PC-3 (cell line): ENCODE data around the gene CHTF8. TPM values are rescaled to one million over a fixed set of nuclear protein-coding genes. Genes with fewer than 3 reads are reported as not detected.
"Not testable (repeated sequence)": the region's sequence is repeated elsewhere in the genome, so short reads cannot be mapped to it uniquely, and the experiment has no call there.

Experiments
- ATAC-seq: fragments of 200-7000 bp; cut with Tn5 transposase; 2 replicates; pipeline ENCODE4 v1.9.1; 2020; ENCODE audit warnings: mild to moderate bottlenecking, moderate library complexity
- BruUV-seq: library from RNA; stranded (reverse); fragments of 400-500 nt; replicated peaks from 2 replicates; lab custom pipeline; 2021; lab: Mats Ljungman, UMichigan
- CTCF ChIA-PET: fragments of 300-600 bp; sonication (Branson Sonifier 250); formaldehyde crosslinking; loops from one replicate; lab custom pipeline; 2022; ENCODE audit warnings: antibody characterized with exemption; lab: Charles Lee
- POLR2A ChIA-PET: fragments of 300-600 bp; sonication (Branson Sonifier 250); formaldehyde crosslinking; loops from one replicate; lab custom pipeline; 2022; ENCODE audit warnings: antibody characterized with exemption; ENCODE audit not compliant: unreplicated experiment; lab: Charles Lee
- DNase-seq: peaks from one replicate; pipeline ENCODE4 v3.0.0-alpha.2; 2015
- H2AFZ ChIP-seq: fragments of 300-600 bp; sonication (generic); 2 replicates; pipeline ENCODE4 v1.6.0; 2016; ENCODE audit warnings: antibody characterized with exemption, low read length
- H3F3A ChIP-seq: fragments of 300-600 bp; sonication (generic); one replicate; pipeline ENCODE4 v1.6.0; 2017; ENCODE audit warnings: antibody characterized with exemption, low read length, control low read depth, mild to moderate bottlenecking; ENCODE audit not compliant: unreplicated experiment
- H3K27ac ChIP-seq: fragments of 300-600 bp; sonication (generic); 2 replicates; pipeline ENCODE4 v1.5.1; 2016; ENCODE audit warnings: mild to moderate bottlenecking, low read length
- H3K27me3 ChIP-seq: fragments of 300-600 bp; sonication (generic); 2 replicates; pipeline ENCODE4 v1.6.1; 2016; ENCODE audit warnings: low read length, mixed read lengths
- H3K36me3 ChIP-seq: fragments of 300-600 bp; sonication (generic); 2 replicates; pipeline ENCODE4 v1.6.1; 2016; ENCODE audit warnings: low read depth, mixed run types, low read length, mixed read lengths
- H3K4me1 ChIP-seq: fragments of 300-600 bp; sonication (generic); 2 replicates; pipeline ENCODE4 v1.5.1; 2016; ENCODE audit warnings: low read length; ENCODE audit not compliant: insufficient read depth
- H3K4me2 ChIP-seq: fragments of 300-600 bp; sonication (generic); 2 replicates; pipeline ENCODE4 v1.6.0; 2016; ENCODE audit warnings: low read length
- H3K4me3 ChIP-seq: fragments of 300-600 bp; sonication (generic); 2 replicates; pipeline ENCODE4 v1.5.1; 2016; ENCODE audit warnings: mild to moderate bottlenecking, low read length, mixed read lengths
- H3K79me2 ChIP-seq: fragments of 300-600 bp; sonication (generic); 2 replicates; pipeline ENCODE4 v1.6.1; 2017; ENCODE audit warnings: low read length, mixed read lengths
- H3K9ac ChIP-seq: fragments of 300-600 bp; sonication (generic); 2 replicates; pipeline ENCODE4 v1.6.0; 2016; ENCODE audit warnings: mild to moderate bottlenecking, low read length
- H3K9me2 ChIP-seq: fragments of 300-600 bp; sonication (generic); replicated peaks from 2 replicates; pipeline ENCODE4 v1.6.1; 2016; ENCODE audit warnings: mixed run types, low read length, mixed read lengths
- H3K9me3 ChIP-seq: fragments of 300-600 bp; sonication (generic); 2 replicates; pipeline ENCODE4 v1.6.1; 2016; ENCODE audit warnings: low read length, mixed read lengths
- H4K20me1 ChIP-seq: fragments of 300-600 bp; sonication (generic); 2 replicates; pipeline ENCODE4 v1.6.1; 2016; ENCODE audit warnings: low read length, mixed read lengths
- EZH2 ChIP-seq: fragments of 300-600 bp; sonication (generic); IDR thresholded peaks from one replicate; pipeline ENCODE4 v1.6.1; 2017; ENCODE audit warnings: antibody characterized with exemption, mild to moderate bottlenecking, low read length; ENCODE audit not compliant: unreplicated experiment
- EZH2phosphoT487 ChIP-seq: fragments of 300-600 bp; sonication (generic); IDR thresholded peaks from 2 replicates; pipeline ENCODE4 v1.6.1; 2018; ENCODE audit warnings: mild to moderate bottlenecking, antibody characterized with exemption, low read length, borderline replicate concordance
- intact Hi-C: fragments of 100-400 bp; cut with micrococcal nuclease; formaldehyde crosslinking; loops from 2 replicates; pipeline ENCODE4 v1.9.0; 2023
- total RNA-seq: library from RNA; depleted of rRNA; stranded (reverse); fragments of >200 nt; gene quantifications from 2 replicates; pipeline ENCODE4 v1.2.3, GENCODE V29; 2014
- TF ChIP-seq, protein P1 (sequence below): fragments of 300-600 bp; sonication (generic); conservative IDR thresholded peaks from 2 replicates; pipeline ENCODE4 v1.5.1; 2017; ENCODE audit warnings: antibody characterized with exemption, low read depth, mild to moderate bottlenecking, low read length

Gene CHTF8
- total RNA-seq, 1 experiment from 2014 or later, result 45.9 TPM

DNA sequence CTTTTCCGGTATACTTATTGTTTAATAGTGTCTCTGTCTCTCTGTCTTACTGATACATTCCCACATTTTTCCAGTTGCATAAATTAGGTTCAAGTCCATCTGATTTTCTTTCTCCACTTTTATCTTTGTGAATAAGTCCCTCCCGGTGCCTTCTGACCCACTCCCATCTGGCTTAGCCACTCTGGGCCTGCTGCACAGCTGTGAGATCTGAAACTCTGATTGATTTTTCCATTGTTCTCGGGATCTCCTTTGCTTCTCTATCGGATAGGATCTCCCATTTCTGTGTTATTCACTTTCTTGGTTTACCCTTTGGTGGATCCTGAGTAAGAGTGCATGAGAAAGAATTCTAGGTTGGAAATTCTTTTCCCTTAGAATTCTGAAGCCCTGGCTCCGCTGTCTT, 8.6 kb upstream of the CHTF8 start:
- Histone ChIP-seq H3K4me2 (no peak overlapping the region), H3K9me2 (no peaks in the 10 kb centered on the region), H4K20me1 (no peaks in the 10 kb centered on the region), H3K4me1 (no peaks in the 10 kb centered on the region), H3K9me3 (no peaks in the 10 kb centered on the region), H3K4me3 (no peak overlapping the region), H2AFZ (no peak overlapping the region), H3K27me3 (no peaks in the 10 kb centered on the region), H3K27ac (no peak overlapping the region), H3K79me2 (peaks cover 24% of the 10 kb centered on the region), H3K36me3 (peaks cover 46% of the 10 kb centered on the region), H3K9ac (no peak overlapping the region), H3F3A (no peaks in the 10 kb centered on the region)
- no TSS peak for BruUV-seq
- POLR2A ChIA-PET, result no interaction called here
- intact Hi-C loops, result no loop called here
- CTCF ChIA-PET, result no interaction called here
- DNase-seq, result no peak
- no peak for ATAC-seq
- TF ChIP-seq, protein P1, sequence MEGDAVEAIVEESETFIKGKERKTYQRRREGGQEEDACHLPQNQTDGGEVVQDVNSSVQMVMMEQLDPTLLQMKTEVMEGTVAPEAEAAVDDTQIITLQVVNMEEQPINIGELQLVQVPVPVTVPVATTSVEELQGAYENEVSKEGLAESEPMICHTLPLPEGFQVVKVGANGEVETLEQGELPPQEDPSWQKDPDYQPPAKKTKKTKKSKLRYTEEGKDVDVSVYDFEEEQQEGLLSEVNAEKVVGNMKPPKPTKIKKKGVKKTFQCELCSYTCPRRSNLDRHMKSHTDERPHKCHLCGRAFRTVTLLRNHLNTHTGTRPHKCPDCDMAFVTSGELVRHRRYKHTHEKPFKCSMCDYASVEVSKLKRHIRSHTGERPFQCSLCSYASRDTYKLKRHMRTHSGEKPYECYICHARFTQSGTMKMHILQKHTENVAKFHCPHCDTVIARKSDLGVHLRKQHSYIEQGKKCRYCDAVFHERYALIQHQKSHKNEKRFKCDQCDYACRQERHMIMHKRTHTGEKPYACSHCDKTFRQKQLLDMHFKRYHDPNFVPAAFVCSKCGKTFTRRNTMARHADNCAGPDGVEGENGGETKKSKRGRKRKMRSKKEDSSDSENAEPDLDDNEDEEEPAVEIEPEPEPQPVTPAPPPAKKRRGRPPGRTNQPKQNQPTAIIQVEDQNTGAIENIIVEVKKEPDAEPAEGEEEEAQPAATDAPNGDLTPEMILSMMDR, result no peak
- TF ChIP-seq EZH2, result no peak
- no peak for TF ChIP-seq EZH2phosphoT487

DNA sequence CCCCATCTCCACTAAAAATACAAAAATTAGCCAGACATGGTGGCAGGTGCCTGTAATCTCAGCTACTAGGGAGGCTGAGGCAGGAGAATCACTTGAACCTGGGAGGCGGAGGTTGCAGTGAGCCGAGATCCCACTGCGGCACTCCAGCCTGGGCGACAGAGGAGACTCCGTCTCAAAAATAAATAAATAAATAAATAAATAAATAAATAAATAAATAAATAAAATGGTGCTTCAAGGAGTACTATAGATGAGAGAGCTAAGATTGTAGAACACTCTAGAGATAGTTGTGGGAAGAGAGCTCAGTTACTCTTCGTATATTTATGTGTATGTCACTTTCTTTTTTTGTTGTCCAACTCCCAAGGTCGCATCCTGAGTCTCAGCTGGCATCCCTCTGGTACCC, 7.1 kb upstream of the CHTF8 start:
- ATAC-seq, H3K9me3 ChIP-seq, CTCF ChIA-PET, H3K4me3 ChIP-seq, H3F3A ChIP-seq, H3K4me1 ChIP-seq, H2AFZ ChIP-seq, H3K4me2 ChIP-seq, DNase-seq, H3K27ac ChIP-seq, H3K9ac ChIP-seq, BruUV-seq, H3K27me3 ChIP-seq, H3K9me2 ChIP-seq, intact Hi-C loops, H4K20me1 ChIP-seq, POLR2A ChIA-PET: not testable (repeated sequence)
- H3K79me2 ChIP-seq, result peaks cover 39% of the 10 kb centered on the region
- H3K36me3 ChIP-seq, result peaks cover 48% of the 10 kb centered on the region

DNA sequence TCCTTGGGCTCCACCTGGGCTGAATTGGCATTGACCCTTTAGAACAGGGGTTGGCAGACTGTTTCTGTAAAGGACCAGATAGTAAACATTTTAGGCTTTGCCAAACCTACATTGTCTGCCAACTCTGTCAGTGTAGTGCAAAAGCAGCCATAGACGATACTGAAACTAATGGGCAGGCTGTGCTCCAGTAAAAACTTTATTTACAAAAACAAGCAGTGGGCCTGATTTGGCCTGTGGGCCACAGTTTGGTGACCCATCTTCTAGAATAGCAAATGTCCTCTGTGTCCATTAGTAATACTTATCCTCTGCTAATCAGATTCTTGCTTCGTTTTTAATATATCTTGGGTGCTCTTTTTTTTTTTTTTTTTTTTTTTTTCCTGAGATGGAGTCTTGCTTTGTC, 6.2 kb upstream of the CHTF8 start:
- H3K36me3 ChIP-seq, result peaks cover 46% of the 10 kb centered on the region

More for the DNA sequence above, 6.2 kb upstream of the CHTF8 start:
- H3K79me2 ChIP-seq, result peaks cover 48% of the 10 kb centered on the region
- no peaks in the 10 kb centered on the region for H3K9me2 ChIP-seq
- peaks cover 9% of the 10 kb centered on the region; the same call in 1 of the 2 replicates for H4K20me1 ChIP-seq
- no peak for ATAC-seq
- no peak overlapping the region for H3K9ac ChIP-seq
- ChIA-PET POLR2A (no interaction called here), CTCF (no interaction called here)
- no peaks in the 10 kb centered on the region for H3F3A ChIP-seq
- no peak for DNase-seq
- H3K4me2 ChIP-seq, result no peak overlapping the region
- H3K4me1 ChIP-seq, result peaks cover 12% of the 10 kb centered on the region
- H3K4me3 ChIP-seq, result no peak overlapping the region
- no peaks in the 10 kb centered on the region for H3K9me3 ChIP-seq
- H3K27me3 ChIP-seq, result no peaks in the 10 kb centered on the region
- H2AFZ ChIP-seq, result no peak overlapping the region
- intact Hi-C loops, result no loop called here
- no peak overlapping the region for H3K27ac ChIP-seq
- no peak for TF ChIP-seq EZH2
- BruUV-seq, result no TSS peak
